Left renal pelvis (tissue), 4 donors: Measurements from ENCODE around the gene TBC1D24. TPM values are rescaled to one million over a fixed set of nuclear protein-coding genes. Genes with fewer than 3 reads are reported as not detected.

Experiments used
- DNase-seq, 4 donors: peaks; one replicate each; pipeline ENCODE4 v3.0.0-alpha.2; 2013; ENCODE audit warnings: low read depth in 4 of 4, low spot score in 3 of 4
- polyA plus RNA-seq, 4 donors: library from polyadenylated mRNA; unstranded; fragments of 120-200 nt; gene quantifications; one replicate each; pipeline ENCODE4 v1.2.1, GENCODE V29; 2013; ENCODE audit not compliant: insufficient read length in 4 of 4

TBC1D24 gene
- polyA plus RNA-seq, 4 donors, result 15.1 to 22.7 (median 18.3) TPM

- no peak for DNase-seq
These were observed 25.8 kb upstream of the TBC1D24 start for GRCh38 chr16:2449118-2449517.

- DNase-seq, result no peak
These were observed 24.4 kb upstream of the TBC1D24 start for GRCh38 chr16:2450535-2450934.

DNA sequence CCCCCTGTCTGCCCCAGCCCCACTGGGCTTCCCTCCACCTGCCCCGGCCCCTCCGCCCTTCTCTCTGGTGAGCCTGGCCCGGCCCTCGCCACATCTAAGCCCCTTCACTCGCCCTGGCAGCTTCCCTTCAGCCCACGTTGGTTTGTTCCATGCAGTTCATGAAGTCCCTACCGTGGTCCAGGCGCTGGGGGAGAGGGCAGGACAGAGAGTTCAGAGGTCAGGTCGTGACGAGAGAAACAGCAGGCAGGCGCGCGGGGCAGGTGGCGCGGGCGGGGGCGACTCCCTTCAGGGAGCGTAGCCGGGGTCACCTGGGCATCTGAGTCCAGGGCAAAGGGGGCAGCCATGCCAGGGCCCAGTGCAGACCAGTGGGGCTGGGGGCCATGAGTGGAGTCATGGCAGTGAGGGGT, 23.9 kb upstream of the TBC1D24 start:
- DNase-seq, result no peak

- no peak for DNase-seq
These were observed 23.0 kb upstream of the TBC1D24 start for GRCh38 chr16:2451851-2452320.

DNA sequence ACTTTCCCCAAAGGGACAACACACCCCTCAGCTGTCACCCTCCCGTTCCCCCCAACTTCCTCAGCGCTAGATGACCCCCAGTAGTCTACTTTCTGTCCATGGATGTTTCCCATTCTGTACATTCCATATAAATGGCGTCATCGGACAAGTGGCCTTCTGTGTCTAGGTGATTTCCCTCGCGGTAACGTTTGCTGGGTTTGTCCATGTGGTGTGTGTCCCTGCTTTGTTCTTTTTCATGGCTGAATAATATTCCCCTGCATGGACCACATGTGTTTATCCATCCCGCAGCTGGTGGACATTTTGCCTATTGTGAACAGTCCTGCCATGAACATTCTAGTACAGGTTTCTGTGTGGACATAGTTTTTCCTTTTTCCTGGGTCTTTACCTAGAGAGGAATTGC, 22.3 kb upstream of the TBC1D24 start:
- no peak for DNase-seq

DNA sequence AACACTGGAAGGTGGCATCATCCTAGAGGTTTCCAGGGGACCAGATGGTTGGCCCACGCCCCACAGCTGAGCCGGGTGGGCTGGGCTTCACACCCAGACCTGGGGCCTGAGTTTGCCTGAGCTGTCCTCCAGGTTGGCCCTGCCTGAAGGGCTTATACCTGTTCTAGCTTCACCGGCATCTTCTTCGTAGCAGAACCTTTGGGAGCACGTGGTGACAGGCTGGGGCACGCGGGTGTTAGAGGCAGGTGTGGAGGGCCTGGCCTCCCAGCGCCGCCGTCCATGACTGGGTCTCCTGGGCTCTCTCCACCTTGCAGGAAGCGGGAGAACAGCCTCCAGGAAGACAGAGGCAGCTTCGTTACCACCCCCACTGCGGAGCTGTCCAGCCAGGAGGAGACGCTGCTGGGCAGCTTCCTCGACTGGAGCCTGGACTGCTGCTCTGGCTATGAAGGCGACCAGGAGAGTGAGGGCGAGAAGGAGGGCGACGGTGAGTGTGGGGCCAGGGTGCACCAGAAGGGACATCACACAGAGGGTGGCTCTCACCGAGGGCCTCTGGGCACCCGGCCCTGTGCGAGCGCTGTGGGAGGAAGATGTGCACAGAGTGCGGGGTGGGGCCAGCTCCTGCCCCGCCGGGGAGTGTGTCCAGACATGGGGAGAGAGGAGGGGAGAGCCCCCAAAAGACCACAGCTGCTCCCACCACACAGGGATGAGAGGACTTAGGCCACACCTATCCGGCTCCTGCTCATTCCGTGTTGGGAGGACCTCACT, 19.7 kb upstream of the TBC1D24 start:
- no peak for DNase-seq

DNA sequence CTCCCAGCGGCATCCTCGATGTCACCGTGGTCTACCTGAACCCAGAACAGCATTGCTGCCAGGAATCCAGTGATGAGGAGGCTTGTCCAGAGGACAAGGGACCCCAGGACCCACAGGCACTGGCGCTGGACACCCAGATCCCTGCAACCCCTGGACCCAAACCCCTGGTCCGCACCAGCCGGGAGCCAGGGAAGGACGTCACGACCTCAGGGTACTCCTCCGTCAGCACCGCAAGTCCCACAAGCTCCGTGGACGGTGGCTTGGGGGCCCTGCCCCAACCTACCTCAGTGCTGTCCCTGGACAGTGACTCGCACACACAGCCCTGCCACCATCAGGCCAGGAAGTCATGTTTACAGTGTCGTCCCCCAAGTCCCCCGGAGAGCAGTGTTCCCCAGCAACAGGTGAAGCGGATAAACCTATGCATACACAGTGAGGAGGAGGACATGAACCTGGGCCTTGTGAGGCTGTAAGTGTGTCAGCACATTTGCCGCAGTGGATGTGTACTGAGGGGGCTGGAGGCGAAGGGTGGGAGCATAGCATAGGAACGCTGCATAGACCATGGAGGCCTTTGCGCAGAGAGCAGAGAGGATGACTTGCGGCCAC, 18.3 kb upstream of the TBC1D24 start:
- DNase-seq, result no peak

- no peak for DNase-seq
These were observed 17.7 kb upstream of the TBC1D24 start for GRCh38 chr16:2457267-2457666.

DNA sequence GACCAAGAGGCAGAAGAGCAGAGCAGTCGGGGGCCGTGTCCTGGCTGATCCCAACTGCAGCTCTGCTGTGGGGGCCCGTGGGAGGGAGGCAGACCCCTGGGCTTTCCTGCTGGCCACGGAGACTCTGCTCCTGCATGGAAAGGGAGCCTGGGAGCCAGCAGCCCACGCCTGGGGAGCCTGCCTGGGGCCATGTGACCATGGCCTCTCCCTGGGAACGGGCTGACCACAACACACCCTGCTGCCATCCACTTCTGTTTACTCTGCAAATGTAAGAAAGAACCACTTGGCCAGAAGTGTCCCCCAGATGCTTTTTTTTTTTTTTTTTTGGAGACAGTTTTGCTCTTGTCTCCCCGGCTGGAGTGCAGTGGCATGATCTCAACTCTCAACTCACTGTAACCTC, 17.0 kb upstream of the TBC1D24 start:
- DNase-seq, result no peak

DNA sequence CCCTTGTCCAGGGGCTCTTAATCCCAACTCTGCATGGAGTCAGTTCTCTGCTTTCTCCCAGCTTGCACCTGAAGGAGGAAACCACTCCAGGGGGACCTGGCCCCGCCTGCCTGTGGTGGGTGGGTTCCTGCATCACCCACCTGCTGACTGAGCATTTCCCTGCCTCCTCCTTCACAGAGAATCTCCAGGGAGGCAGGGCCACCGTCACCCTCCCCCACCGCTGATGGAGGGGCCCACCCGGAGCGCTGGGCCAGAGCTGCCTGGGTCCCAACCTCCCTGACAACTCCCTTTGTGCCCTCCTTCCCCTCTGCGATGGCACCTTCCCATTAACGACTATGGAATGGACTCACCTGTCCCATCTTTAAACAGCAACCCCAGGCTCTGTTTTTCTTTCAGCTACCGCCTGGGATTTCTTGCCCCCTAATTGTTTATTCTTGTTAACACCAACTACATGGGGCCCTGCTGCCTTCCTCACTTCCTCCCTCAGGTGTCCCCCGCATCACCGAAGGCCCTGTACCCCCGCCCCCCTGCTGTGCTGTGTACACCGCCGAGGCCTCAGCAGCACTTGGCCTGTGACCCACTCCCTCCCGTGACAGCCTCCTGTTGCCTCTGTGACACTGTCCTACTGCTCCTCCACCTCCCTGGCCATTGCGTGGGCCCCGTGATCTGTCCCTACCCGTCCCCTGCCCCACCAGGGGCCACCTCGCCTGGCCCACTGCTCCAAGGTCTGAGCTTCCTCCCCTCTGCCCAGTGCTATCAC, 15.9 kb upstream of the TBC1D24 start:
- no peak for DNase-seq

DNA sequence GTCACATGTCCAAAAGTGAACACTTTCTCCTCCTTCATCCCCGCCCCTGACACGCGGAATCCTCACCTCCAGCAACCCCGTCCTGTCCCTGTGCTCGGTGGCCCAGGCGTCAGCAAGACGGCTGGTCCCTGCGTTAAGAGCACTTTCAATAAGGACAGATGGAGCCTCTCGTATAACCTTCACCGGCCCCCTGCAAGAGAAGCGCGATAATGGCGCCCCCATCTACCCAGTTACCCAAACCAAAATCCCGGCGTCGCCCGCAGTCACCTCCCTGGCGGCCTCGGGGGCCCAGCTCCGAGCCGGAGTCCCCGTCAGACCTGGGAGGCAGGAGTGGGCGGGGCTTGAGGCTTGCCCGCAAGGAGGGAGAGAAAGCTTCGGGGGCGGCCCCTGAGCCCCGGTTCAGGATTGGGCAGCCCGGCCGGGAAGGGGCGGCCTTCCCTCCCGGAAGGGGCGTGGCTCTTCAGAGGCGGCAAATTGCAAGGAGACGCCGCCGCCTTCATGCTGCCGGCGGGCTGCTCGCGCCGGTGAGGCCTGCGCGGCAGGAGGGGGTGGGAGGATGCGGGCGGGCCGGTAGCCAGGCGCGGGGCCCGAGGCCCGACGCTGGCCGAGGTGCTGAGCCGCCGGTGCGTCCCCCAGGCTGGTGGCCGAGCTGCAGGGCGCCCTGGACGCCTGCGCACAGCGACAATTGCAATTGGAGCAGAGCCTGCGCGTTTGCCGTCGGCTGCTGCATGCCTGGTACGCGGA, 15.1 kb upstream of the TBC1D24 start, which contains the start of gene TEDC2:
Gene TEDC2 (plus strand): TSS at position 463 of the 744 bp plus-strand sequence. CDS start 36 bp downstream, at position 499.
- DNase-seq, result peak; percentile 80 to 88 (median 84)

- DNase-seq, result no peak
These were observed 14.6 kb upstream of the TBC1D24 start for GRCh38 chr16:2460391-2460713.

DNA sequence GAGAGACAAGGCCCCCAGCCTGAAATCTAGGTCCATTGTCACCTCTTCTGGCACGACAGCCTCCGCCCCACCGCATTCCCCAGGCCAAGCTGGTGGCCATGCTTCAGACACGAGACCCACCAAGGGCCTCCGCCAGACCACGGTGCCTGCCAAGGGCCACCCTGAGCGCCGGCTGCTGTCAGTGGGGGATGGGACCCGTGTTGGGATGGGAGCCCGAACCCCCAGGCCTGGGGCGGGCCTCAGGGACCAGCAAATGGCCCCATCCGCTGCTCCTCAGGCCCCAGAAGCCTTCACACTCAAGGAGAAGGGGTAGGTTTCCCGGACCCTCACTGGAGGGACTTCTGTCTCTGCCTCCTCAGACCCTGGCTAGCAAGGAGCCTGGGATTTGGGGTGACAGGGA, 14.0 kb upstream of the TBC1D24 start:
- DNase-seq, result no peak

DNA sequence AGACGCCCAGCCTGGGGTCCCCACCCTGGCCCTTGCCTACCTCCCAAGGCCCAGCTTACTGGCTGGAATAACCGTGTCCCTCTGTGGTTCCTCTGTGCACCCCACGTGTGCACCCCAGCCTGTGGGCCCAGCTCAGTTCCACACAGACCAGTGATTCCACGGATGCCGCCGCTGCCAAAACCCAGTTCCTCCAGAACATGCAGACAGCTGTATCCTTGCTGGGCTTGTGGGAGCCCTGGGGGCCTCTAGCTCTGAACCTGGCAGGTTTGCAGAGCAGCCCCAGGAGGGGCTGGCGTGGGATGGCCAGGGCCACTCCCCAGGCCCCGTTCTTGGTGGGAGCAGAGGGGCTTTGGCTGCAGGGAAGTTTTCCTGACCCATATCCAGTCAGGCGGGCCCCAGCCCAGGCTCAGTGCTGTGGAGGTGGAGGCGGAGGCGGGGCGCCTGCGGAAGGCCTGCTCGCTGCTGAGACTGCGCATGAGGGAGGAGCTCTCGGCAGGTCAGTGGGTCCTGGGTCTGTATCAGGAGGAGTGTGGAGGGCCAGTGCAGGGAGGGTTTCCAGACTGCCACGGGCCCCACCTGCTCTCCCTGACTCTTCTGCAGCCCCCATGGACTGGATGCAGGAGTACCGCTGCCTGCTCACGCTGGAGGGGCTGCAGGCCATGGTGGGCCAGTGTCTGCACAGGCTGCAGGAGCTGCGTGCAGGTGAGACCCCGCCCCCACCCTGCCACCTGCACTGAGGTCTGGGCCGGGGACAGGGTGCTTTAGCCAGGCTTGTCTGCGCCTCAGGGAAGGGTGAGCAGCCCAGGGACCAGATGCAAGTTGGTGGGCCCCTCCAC, 12.7 kb upstream of the TBC1D24 start:
- no peak for DNase-seq

DNA sequence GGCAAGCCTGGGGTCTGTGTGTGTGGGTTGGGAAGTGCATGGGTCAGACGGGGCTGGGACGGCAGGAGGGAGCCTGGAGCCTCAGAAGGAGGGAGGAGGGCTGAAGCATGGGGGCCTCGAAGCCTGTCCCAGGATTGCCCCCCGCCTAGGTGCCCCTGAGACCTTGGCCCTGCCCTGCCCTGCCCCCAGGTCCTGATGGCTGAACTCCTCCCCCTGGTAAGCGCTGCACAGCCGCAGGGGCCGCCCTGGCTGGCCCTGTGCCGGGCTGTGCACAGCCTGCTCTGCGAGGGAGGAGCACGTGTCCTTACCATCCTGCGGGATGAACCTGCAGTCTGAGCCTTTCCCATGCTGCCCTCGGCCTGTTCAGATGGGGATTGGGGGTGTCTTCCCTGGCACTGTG, 10.6 kb upstream of the TBC1D24 start:
- DNase-seq, result no peak

DNA sequence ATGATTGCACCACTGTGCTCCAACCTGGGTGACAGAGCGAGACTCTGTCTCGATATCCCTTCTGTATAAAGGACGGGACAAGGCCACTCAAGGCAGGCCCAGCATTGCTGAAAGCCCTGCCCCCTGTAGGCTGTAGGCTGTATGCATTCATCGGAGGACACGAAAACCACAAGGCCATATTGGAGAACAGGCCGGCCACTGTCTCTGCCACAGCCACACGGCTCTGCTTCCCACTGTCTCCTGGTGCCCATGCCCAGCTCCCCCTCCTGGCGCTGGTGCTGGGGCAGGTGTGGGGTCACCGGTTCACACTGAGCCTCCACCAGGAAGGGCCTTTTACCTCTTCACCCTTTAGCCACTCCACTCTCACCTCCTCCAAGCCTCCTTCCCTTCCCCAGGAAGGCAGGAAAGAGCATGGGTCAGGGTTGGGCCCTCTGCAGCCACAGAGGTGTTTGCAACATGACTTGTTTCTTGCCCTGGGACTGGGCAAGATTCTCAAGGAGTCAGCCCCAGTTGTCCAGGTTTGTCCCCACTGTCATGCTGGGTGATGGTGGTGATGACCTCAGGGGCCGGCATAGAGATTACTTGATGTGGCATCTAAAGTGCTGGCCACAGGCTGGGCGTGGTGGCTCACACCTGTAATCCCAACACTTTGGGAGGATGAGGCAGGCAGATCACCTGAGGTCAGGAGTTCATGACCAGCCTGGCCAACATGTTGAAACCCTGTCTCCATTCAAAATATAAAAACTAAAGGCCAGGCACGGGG, 9.1 kb upstream of the TBC1D24 start:
- no peak for DNase-seq

- no peak for DNase-seq
These were observed 8.0 kb upstream of the TBC1D24 start for GRCh38 chr16:2466667-2467527.

- DNase-seq, result no peak
These were observed 7.2 kb upstream of the TBC1D24 start for GRCh38 chr16:2467528-2468232.
